Small intestine (tissue), 7 donors: ENCODE results near the gene CDCA5. TPM values are rescaled to one million over a fixed set of nuclear protein-coding genes. Genes with fewer than 3 reads are reported as not detected.

Experiments used
- DNase-seq, 2 donors: peaks; one replicate each; pipeline versions ENCODE4 v3.0.0 to v3.0.0-alpha.2; 2013
- FAIRE-seq: peaks from 2 replicates; lab custom pipeline; 2012; peaks lifted over from hg19 to GRCh38; lab: Jason Lieb, UNC
- H3K27ac ChIP-seq, 3 donors: one replicate each; pipeline ENCODE4 v1.5.1; 2013; ENCODE audit warnings: low read length in 2 of 3, mild to moderate bottlenecking in 2 of 3, control low read depth in 1 of 3, inconsistent platforms in 1 of 3, low read depth in 1 of 3, moderate library complexity in 1 of 3
- H3K27me3 ChIP-seq, 3 donors: one replicate each; pipeline ENCODE4 v1.6.1; 2013; ENCODE audit warnings: low read length in 3 of 3, inconsistent platforms in 1 of 3; ENCODE audit not compliant: control insufficient read depth in 3 of 3, insufficient read depth in 3 of 3
- H3K36me3 ChIP-seq, 3 donors: one replicate each; pipeline ENCODE4 v1.6.1; 2013; ENCODE audit warnings: low read length in 3 of 3, inconsistent platforms in 1 of 3, low read depth in 1 of 3, mild to moderate bottlenecking in 1 of 3, moderate library complexity in 1 of 3; ENCODE audit not compliant: control insufficient read depth in 3 of 3, insufficient read depth in 2 of 3
- H3K4me1 ChIP-seq, 3 donors: one replicate each; pipeline ENCODE4 v1.6.1; 2013; ENCODE audit warnings: low read length in 2 of 3, inconsistent platforms in 1 of 3, low read depth in 1 of 3, mild to moderate bottlenecking in 1 of 3, moderate library complexity in 1 of 3; ENCODE audit not compliant: control insufficient read depth in 3 of 3, insufficient read depth in 2 of 3
- H3K4me3 ChIP-seq, 3 donors: one replicate each; pipeline ENCODE4 v1.5.1; 2013; ENCODE audit warnings: low read length in 3 of 3, control low read depth in 1 of 3, inconsistent platforms in 1 of 3, low read depth in 1 of 3, mild to moderate bottlenecking in 1 of 3, moderate library complexity in 1 of 3
- H3K9me3 ChIP-seq, 2 donors: one replicate each; pipeline ENCODE4 v1.6.1; 2013; ENCODE audit warnings: low read depth in 1 of 2, low read length in 1 of 2; ENCODE audit not compliant: control insufficient read depth in 2 of 2, insufficient read depth in 1 of 2
- whole genome bisulfite sequencing, 3 donors: extraction: QIAGEN DNeasy Blood & Tissue Kit; methylation state at CpG; one replicate each; pipeline ENCODE4 v1.1.7; 2013; 5-methylcytosine and 5-hydroxymethylcytosine counted together
- polyA plus RNA-seq, 4 donors: library from polyadenylated mRNA; stranded (reverse) in 3 of 4; unstranded in 1 of 4; fragments of 200-250 nt in 3 of 4; fragments of 120-200 nt in 1 of 4; gene quantifications; one replicate each; pipeline versions ENCODE4 v1.2.1 to v1.2.3, GENCODE V29; 2013
- donor health status: healthy with polysubstance abuse.
- donor health status: control.
- donor health status: control.
- donor health status: Bipolar disorder and iron deficiency.
- donor health status: healthy.

CDCA5 gene
- polyA plus RNA-seq, 4 donors: 0.54 to 19.3 (median 8.8) TPM

DNA sequence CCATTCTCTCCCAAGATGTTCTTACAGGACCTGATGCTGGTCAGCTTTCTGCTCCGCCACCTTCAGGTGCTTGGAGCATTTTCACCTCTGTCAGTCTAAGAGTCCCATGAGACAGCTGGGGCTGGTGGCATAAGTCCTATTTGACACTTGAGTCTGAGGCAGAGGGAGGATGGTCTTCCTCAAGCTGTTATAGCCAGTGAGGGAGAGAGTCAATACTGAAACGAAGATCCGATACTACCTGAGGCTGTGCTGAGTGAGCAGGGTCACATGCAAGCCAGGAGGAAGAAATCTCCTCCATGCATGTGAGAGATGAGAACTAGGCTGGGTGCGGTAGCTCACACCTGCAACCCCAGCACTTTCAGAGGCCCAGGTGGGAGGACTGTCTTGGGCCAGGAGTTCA, 5.8 kb upstream of the CDCA5 start:
- no peak overlapping the region for H3K27ac ChIP-seq
- no peak overlapping the region for H3K4me3 ChIP-seq
- FAIRE-seq: no peak
- peaks cover 7 to 50% (median 11%) of the 10 kb centered on the region in 3 donors for H3K36me3 ChIP-seq
- no peak for DNase-seq
- WGBS, 3 donors: 87 to 92% (median 91%) methylated on average over 4 of the region's 4 CpGs
- no peaks in the 10 kb centered on the region for H3K9me3 ChIP-seq
- no peaks in the 10 kb centered on the region for H3K27me3 ChIP-seq
- H3K4me1 ChIP-seq: peaks cover 0 to 11% (median 2%) of the 10 kb centered on the region in 3 donors

DNA sequence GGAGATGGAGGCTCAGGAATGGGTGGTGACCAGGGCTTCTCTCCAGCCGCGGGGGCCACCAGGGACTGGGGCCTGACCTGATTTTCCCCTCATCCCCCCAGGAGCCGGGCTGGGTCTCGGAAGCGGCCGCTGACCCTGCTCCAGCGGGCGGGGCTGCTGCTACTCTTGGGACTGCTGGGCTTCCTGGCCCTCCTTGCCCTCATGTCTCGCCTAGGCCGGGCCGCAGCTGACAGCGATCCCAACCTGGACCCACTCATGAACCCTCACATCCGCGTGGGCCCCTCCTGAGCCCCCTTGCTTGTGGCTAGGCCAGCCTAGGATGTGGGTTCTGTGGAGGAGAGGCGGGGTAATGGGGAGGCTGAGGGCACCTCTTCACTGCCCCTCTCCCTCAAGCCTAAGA, 4.0 kb upstream of the CDCA5 start:
- Histone ChIP-seq H3K9me3 (no peaks in the 10 kb centered on the region), H3K4me3 (no peak overlapping the region), H3K27me3 (no peaks in the 10 kb centered on the region), H3K27ac (no peak overlapping the region), H3K36me3 (peaks cover 7 to 50% (median 11%) of the 10 kb centered on the region in 3 donors), H3K4me1 (peaks cover 0 to 19% (median 2%) of the 10 kb centered on the region in 3 donors)
- FAIRE-seq (no peak), DNase-seq (no peak)
- WGBS, 3 donors: 94 to 95% (median 95%) methylated on average over 15 of the region's 15 CpGs

DNA sequence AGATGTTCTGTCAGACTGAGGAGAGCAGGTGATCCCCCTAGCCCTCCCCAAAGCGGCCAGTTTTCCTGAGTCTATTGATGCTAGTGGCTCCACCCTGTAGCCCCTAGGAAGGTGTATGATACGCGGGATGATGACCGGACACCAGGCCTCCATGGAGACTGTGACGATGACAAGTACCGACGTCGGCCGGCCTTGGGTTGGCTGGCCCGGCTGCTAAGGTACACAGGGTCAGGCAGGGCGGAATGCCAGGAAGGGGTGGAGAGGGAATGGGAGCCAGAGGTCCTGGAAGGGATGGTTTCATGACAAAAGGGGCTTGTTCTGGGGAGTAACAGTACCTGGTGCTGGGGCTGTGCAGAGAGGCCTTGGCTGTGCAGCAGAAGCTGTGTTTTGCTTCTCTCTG, 3.4 kb upstream of the CDCA5 start:
- peaks cover 0 to 22% (median 2%) of the 10 kb centered on the region in 3 donors for H3K4me1 ChIP-seq
- no peak for FAIRE-seq
- WGBS, 3 donors: 94 to 96% (median 95%) methylated on average over 11 of the region's 11 CpGs
- no peak overlapping the region for H3K4me3 ChIP-seq
- DNase-seq: no peak
- H3K9me3 ChIP-seq: no peaks in the 10 kb centered on the region
- H3K27ac ChIP-seq: no peak overlapping the region
- no peaks in the 10 kb centered on the region for H3K27me3 ChIP-seq
- H3K36me3 ChIP-seq: peaks cover 7 to 50% (median 11%) of the 10 kb centered on the region in 3 donors

GRCh38 chr11:65086809-65087208, 3.0 kb upstream of the CDCA5 start:
- DNase-seq: no peak
- WGBS, 3 donors: 93 to 97% (median 95%) methylated on average over 9 of the region's 9 CpGs
- Histone ChIP-seq H3K9me3 (no peaks in the 10 kb centered on the region), H3K27ac (no peak overlapping the region), H3K4me3 (no peak overlapping the region), H3K4me1 (peaks cover 0 to 22% (median 2%) of the 10 kb centered on the region in 3 donors), H3K27me3 (no peaks in the 10 kb centered on the region), H3K36me3 (peaks cover 7 to 51% (median 11%) of the 10 kb centered on the region in 3 donors)
- FAIRE-seq: no peak

DNA sequence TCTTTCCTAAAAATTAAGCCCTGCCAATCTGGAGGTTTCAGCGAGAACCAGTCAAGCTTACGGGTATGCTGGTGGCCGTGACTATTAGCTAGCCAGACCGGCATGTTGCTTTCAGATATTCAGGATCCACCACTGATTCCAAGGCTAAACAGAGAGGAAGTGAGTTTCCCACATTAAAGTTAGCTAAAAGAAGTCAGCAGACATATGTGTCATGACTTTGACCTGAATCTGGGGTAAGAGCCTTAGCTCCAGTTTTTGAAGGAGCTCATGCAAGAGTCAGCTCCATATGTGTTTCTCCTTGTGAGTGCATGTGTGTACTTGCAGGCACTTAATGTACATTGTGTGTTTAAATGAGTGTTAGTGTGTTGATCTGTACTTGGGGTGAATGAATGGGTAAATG, 1.6 kb upstream of the CDCA5 start:
- Histone ChIP-seq H3K27ac (no peak overlapping the region), H3K4me3 (no peak overlapping the region), H3K9me3 (no peaks in the 10 kb centered on the region), H3K36me3 (peaks cover 7 to 52% (median 11%) of the 10 kb centered on the region in 3 donors), H3K27me3 (no peaks in the 10 kb centered on the region), H3K4me1 (peaks cover 0 to 22% (median 2%) of the 10 kb centered on the region in 3 donors)
- FAIRE-seq (no peak), DNase-seq (no peak)
- WGBS, 3 donors: 90 to 94% (median 93%) methylated on average over 4 of the region's 4 CpGs

GRCh38 chr11:65084598-65085375, 947 bp upstream of the CDCA5 start:
- WGBS, 3 donors: 38 to 43% (median 39%) methylated on average over 23 of the region's 23 CpGs

DNA sequence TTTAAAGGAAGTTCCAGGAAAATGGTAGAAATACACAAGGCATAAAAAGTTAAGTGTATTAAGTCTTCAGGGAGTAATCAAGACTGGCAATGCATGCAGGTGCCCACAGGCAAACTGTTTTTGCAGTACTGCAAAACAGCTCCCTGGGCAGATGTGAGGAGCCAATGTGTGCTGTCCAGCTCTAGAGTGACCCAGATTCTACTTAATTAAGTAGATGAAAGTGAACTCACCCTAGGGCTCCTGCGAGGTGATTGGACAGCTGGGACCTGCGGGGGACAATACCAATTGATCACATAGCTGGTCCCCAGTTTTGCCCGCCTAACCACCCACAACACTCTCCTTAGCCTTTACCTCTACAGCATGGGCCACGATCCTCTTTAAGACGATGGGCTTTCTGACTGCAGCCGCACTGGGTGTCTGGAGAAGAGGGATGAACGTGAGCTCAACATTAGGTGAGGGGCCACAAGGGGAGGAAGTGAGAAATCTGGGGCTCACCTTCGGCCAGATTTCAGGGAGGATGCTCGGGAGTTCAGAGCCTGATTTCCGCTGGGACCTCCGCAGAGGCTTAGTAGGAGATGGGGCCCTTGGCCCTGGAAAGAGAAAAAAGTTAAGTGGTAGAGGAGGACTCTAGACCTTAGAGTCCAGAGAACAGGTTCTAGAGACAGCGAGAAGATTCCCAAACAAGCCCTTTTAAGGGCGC, 556 bp downstream of the CDCA5 start:
- Histone ChIP-seq H3K27me3 (no peaks in the 10 kb centered on the region), H3K4me1 (peaks cover 0 to 27% (median 2%) of the 10 kb centered on the region in 3 donors), H3K4me3 (peak overlapping the region; percentile 67 to 82 (median 68)), H3K27ac (peak overlapping the region in 2 of 3 donors; percentile 62 to 92), H3K36me3 (peaks cover 4 to 49% (median 9%) of the 10 kb centered on the region in 3 donors), H3K9me3 (no peaks in the 10 kb centered on the region)
- FAIRE-seq: no peak
- no peak for DNase-seq
- 2 to 4% (median 2%) methylated on average over 13 of the region's 13 CpGs for WGBS, 3 donors

More at GRCh38 chr11:65084598-65085375, 947 bp upstream of the CDCA5 start:
- FAIRE-seq (no peak), DNase-seq (no peak)
- Histone ChIP-seq H3K9me3 (no peaks in the 10 kb centered on the region), H3K27me3 (no peaks in the 10 kb centered on the region), H3K27ac (peak overlapping the region; percentile 58 to 97 (median 92)), H3K36me3 (peaks cover 7 to 54% (median 11%) of the 10 kb centered on the region in 3 donors), H3K4me1 (peaks cover 0 to 22% (median 2%) of the 10 kb centered on the region in 3 donors), H3K4me3 (peak overlapping the region; percentile 67 to 82 (median 68))

- peak overlapping the region in 2 of 3 donors; percentile 0 to 9 for H3K27ac ChIP-seq
- no peak for DNase-seq
- H3K9me3 ChIP-seq: no peaks in the 10 kb centered on the region
- peaks cover 0 to 20% (median 0%) of the 10 kb centered on the region in 3 donors for H3K4me1 ChIP-seq
- no peak for FAIRE-seq
- peaks cover 0 to 23% (median 0%) of the 10 kb centered on the region in 3 donors for H3K36me3 ChIP-seq
- 84 to 93% (median 90%) methylated on average over 8 to 9 of the region's 9 CpGs for WGBS, 3 donors
- H3K27me3 ChIP-seq: no peaks in the 10 kb centered on the region
- H3K4me3 ChIP-seq: no peak overlapping the region
Observed at GRCh38 chr11:65078786-65079342, 5.0 kb downstream of the CDCA5 start.
